H1 (cell line): ENCODE measurements around the gene POLR3A. TPM values are rescaled to one million over a fixed set of nuclear protein-coding genes. Genes with fewer than 3 reads are reported as not detected.

Experiments used
- CTCF ChIA-PET: fragments of 300-600 bp; sonication (Branson Sonifier 250); formaldehyde crosslinking; loops from one replicate; lab custom pipeline; 2021; ENCODE audit not compliant: partially characterized antibody; lab: Charles Lee
- POLR2A ChIA-PET: fragments of 300-600 bp; sonication (Branson Sonifier 250); formaldehyde crosslinking; loops from one replicate; lab custom pipeline; 2021; ENCODE audit warnings: inconsistent platforms; ENCODE audit not compliant: partially characterized antibody; lab: Charles Lee
- DNase-seq, 2 experiments: peaks; one replicate each; pipeline versions ENCODE4 v3.0.0 to v3.0.0-alpha.2; 2010 to 2022; ENCODE audit warnings: low spot score in 2 of 2, low read depth in 1 of 2, mixed read lengths in 1 of 2
- FAIRE-seq: peaks from 2 replicates; lab custom pipeline; 2011; peaks lifted over from hg19 to GRCh38; lab: Jason Lieb, UNC
- H2AFZ ChIP-seq: 2 replicates; pipeline ENCODE4 v1.8.1; 2012; ENCODE audit warnings: low read length, inconsistent platforms
- H2AK5ac ChIP-seq: 2 replicates; pipeline ENCODE4 v1.6.1; 2013; ENCODE audit warnings: low read depth, low read length
- H2BK120ac ChIP-seq: replicated peaks from 2 replicates; pipeline ENCODE3; 2013; ENCODE audit warnings: low read depth, low read length, inconsistent platforms
- H2BK12ac ChIP-seq: 2 replicates; pipeline ENCODE4 v1.6.1; 2013; ENCODE audit warnings: low read depth, low read length
- H2BK15ac ChIP-seq: 2 replicates; pipeline ENCODE4 v1.6.1; 2013; ENCODE audit warnings: low read length
- H2BK20ac ChIP-seq: 2 replicates; pipeline ENCODE4 v1.6.1; 2013; ENCODE audit warnings: low read length
- H2BK5ac ChIP-seq: 2 replicates; pipeline ENCODE4 v1.6.1; 2013; ENCODE audit warnings: low read depth, low read length
- H3K14ac ChIP-seq: 2 replicates; pipeline ENCODE4 v1.6.1; 2013; ENCODE audit warnings: inconsistent platforms; ENCODE audit not compliant: insufficient read length
- H3K18ac ChIP-seq: 2 replicates; pipeline ENCODE4 v1.6.1; 2013; ENCODE audit warnings: low read length; ENCODE audit errors: extremely low read depth
- H3K23ac ChIP-seq: 2 replicates; pipeline ENCODE4 v1.6.1; 2013; ENCODE audit warnings: inconsistent platforms; ENCODE audit not compliant: insufficient read length
- H3K23me2 ChIP-seq: 2 replicates; pipeline ENCODE4 v1.6.1; 2013; ENCODE audit warnings: low read depth, low read length
- H3K27ac ChIP-seq: 2 replicates; pipeline ENCODE4 v1.6.1; 2011; ENCODE audit warnings: low read depth, low read length, inconsistent platforms
- H3K27me3 ChIP-seq, 4 experiments: replicated peaks in 1 of 4; 1 replicate in 1 of 4; 2 replicates in 3 of 4; pipeline versions ENCODE4 v1.6.1 to v1.8.1; 2011 to 2013; ENCODE audit warnings: low read length in 3 of 4, mild to moderate bottlenecking in 3 of 4, inconsistent platforms in 2 of 4, mixed read lengths in 2 of 4, moderate library complexity in 1 of 4; ENCODE audit not compliant: control insufficient read depth in 3 of 4, insufficient read depth in 3 of 4; ENCODE audit errors: extremely low read depth in 1 of 4
- H3K36me3 ChIP-seq, 4 experiments: 2 replicates each; pipeline versions ENCODE4 v1.6.1 to v1.8.1; 2011 to 2013; ENCODE audit warnings: mild to moderate bottlenecking in 4 of 4, low read length in 3 of 4, moderate library complexity in 2 of 4, control low read depth in 1 of 4, inconsistent platforms in 1 of 4; ENCODE audit not compliant: insufficient read depth in 4 of 4, control insufficient read depth in 2 of 4
- H3K4ac ChIP-seq: replicated peaks from 2 replicates; pipeline ENCODE3; 2013; ENCODE audit warnings: low read length, low read depth, mixed read lengths, inconsistent platforms; ENCODE audit not compliant: insufficient read length
- H3K4me1 ChIP-seq, 4 experiments: replicated peaks in 1 of 4; 1 replicate in 1 of 4; 2 replicates in 3 of 4; pipeline versions ENCODE4 v1.6.1 to v1.8.1; 2011 to 2013; ENCODE audit warnings: low read length in 3 of 4, inconsistent platforms in 2 of 4, mixed read lengths in 1 of 4; ENCODE audit not compliant: insufficient read depth in 4 of 4, control insufficient read depth in 3 of 4
- H3K4me2 ChIP-seq, 2 experiments: 2 replicates each; pipeline versions ENCODE4 v1.6.1 to v1.8.1; 2011 to 2013; ENCODE audit warnings: low read depth in 2 of 2, low read length in 2 of 2, control low read depth in 1 of 2, inconsistent platforms in 1 of 2, mild to moderate bottlenecking in 1 of 2; ENCODE audit not compliant: insufficient read depth in 1 of 2
- H3K4me3 ChIP-seq, 4 experiments: fragments of 200-600, 300-600 bp in 1 of 4; sonication (generic), shearing (Covaris generic), sonication (Bioruptor Twin) in 1 of 4; 2 replicates each; pipeline versions ENCODE4 v1.5.1 to v1.8.1; 2011 to 2016; ENCODE audit warnings: low read length in 4 of 4, low read depth in 3 of 4, control low read depth in 2 of 4, inconsistent platforms in 2 of 4, mild to moderate bottlenecking in 2 of 4, mixed read lengths in 1 of 4, moderate library complexity in 1 of 4; ENCODE audit not compliant: insufficient read depth in 2 of 4; ENCODE audit errors: extremely low read depth in 1 of 4
- H3K56ac ChIP-seq: replicated peaks from 2 replicates; pipeline ENCODE3; 2013; ENCODE audit warnings: low read depth, mild to moderate bottlenecking, mixed read lengths, low read length, inconsistent platforms; ENCODE audit not compliant: insufficient read length
- H3K79me1 ChIP-seq: 2 replicates; pipeline ENCODE4 v1.6.1; 2013; ENCODE audit warnings: low read depth, low read length, control low read depth
- H3K79me2 ChIP-seq, 2 experiments: 2 replicates each; pipeline versions ENCODE4 v1.6.1 to v1.8.1; 2012 to 2013; ENCODE audit warnings: low read length in 2 of 2, mild to moderate bottlenecking in 2 of 2, inconsistent platforms in 1 of 2; ENCODE audit not compliant: insufficient read depth in 2 of 2, control insufficient read depth in 1 of 2
- H3K9ac ChIP-seq, 4 experiments: replicated peaks in 1 of 4; 1 replicate in 1 of 4; 2 replicates in 3 of 4; pipeline versions ENCODE4 v1.6.1 to v1.8.1; 2011 to 2013; ENCODE audit warnings: low read depth in 3 of 4, low read length in 3 of 4, control low read depth in 2 of 4, mild to moderate bottlenecking in 2 of 4, moderate library complexity in 2 of 4, inconsistent platforms in 1 of 4; ENCODE audit errors: extremely low read depth in 1 of 4
- H3K9me3 ChIP-seq, 2 experiments: 2 replicates each; pipeline versions ENCODE4 v1.6.1 to v1.8.1; 2012 to 2013; ENCODE audit warnings: mild to moderate bottlenecking in 2 of 2, moderate library complexity in 2 of 2, control low read depth in 1 of 2, inconsistent platforms in 1 of 2, low read depth in 1 of 2, low read length in 1 of 2, mixed read lengths in 1 of 2; ENCODE audit not compliant: insufficient read depth in 2 of 2
- H4K20me1 ChIP-seq, 2 experiments: replicated peaks in 1 of 2; 2 replicates each; pipeline versions ENCODE3 to v1.8.1; 2011 to 2013; ENCODE audit warnings: inconsistent platforms in 2 of 2, low read length in 2 of 2, mild to moderate bottlenecking in 1 of 2; ENCODE audit not compliant: insufficient read depth in 2 of 2, control insufficient read depth in 1 of 2
- H4K5ac ChIP-seq: 2 replicates; pipeline ENCODE4 v1.6.1; 2013; ENCODE audit warnings: low read length, low read depth, mixed read lengths, inconsistent platforms; ENCODE audit not compliant: insufficient read length
- H4K8ac ChIP-seq: 2 replicates; pipeline ENCODE4 v1.8.0; 2013; ENCODE audit warnings: mild to moderate bottlenecking, moderate library complexity, low read length, inconsistent platforms; ENCODE audit not compliant: insufficient read depth; ENCODE audit errors: extremely low read depth
- H4K91ac ChIP-seq: replicated peaks from 2 replicates; pipeline ENCODE3; 2013; ENCODE audit warnings: low read length, mixed read lengths, inconsistent platforms; ENCODE audit not compliant: insufficient read length
- CHD2 ChIP-seq: IDR thresholded peaks from 2 replicates; pipeline ENCODE4 v1.6.1; 2012; ENCODE audit warnings: low read length, improper control_type of control experiment
- CREB1 ChIP-seq: IDR thresholded peaks from 2 replicates; pipeline ENCODE4 v1.6.1; 2012; ENCODE audit warnings: inconsistent platforms
- GTF2F1 ChIP-seq: IDR thresholded peaks from 2 replicates; pipeline ENCODE4 v1.6.1; 2012; ENCODE audit warnings: low read depth, low read length, improper control_type of control experiment, borderline replicate concordance
- NRF1 ChIP-seq: IDR thresholded peaks from 2 replicates; pipeline ENCODE4 v1.6.1; 2011; ENCODE audit warnings: mild to moderate bottlenecking, low read depth, low read length, improper control_type of control experiment
- POU5F1 ChIP-seq: IDR thresholded peaks from 2 replicates; pipeline ENCODE4 v1.6.1; 2011; ENCODE audit warnings: low read depth, mild to moderate bottlenecking, low read length, moderate library complexity
- RFX5 ChIP-seq: IDR thresholded peaks from 2 replicates; pipeline ENCODE4 v1.6.1; 2011; ENCODE audit warnings: low read depth, low read length, improper control_type of control experiment, borderline replicate concordance
- SP2 ChIP-seq: IDR thresholded peaks from 2 replicates; pipeline ENCODE4 v1.6.1; 2012; ENCODE audit warnings: mild to moderate bottlenecking, low read length, inconsistent platforms
- SRF ChIP-seq: IDR thresholded peaks from 2 replicates; pipeline ENCODE4 v1.6.1; 2011; ENCODE audit warnings: mild to moderate bottlenecking, low read depth, low read length, moderate library complexity
- SUZ12 ChIP-seq: fragments of 200-600 bp; sonication (generic); IDR thresholded peaks from 2 replicates; pipeline ENCODE4 v1.6.1; 2012; ENCODE audit warnings: mild to moderate bottlenecking, inconsistent platforms, low read length, moderate library complexity, mixed read lengths
- TEAD4 ChIP-seq: IDR thresholded peaks from 2 replicates; pipeline ENCODE4 v1.6.1; 2012; ENCODE audit warnings: low read depth, low read length, inconsistent platforms, mixed read lengths
- WGBS, 2 experiments: shearing (Covaris generic) in 1 of 2; methylation state at CpG; one replicate each; pipeline versions ENCODE4 v1.1.6 to v1.1.7; 2013 to 2015; ENCODE audit warnings: low lambda C conversion rate in 2 of 2, mixed read lengths in 2 of 2, inconsistent platforms in 1 of 2, low coverage in 1 of 2, missing lambda C conversion rate in 1 of 2; ENCODE audit not compliant: insufficient replicate concordance in 2 of 2, insufficient coverage in 1 of 2, insufficient read length in 1 of 2; ENCODE audit errors: extremely low coverage in 1 of 2, missing lambda C conversion rate in 1 of 2; 5-methylcytosine and 5-hydroxymethylcytosine counted together
- polyA plus RNA-seq, 7 experiments: library from polyadenylated mRNA; depleted of rRNA in 3 of 7; stranded (reverse) in 5 of 7; unstranded in 2 of 7; fragments of >200 nt in 5 of 7; fragments of 200-250 nt in 2 of 7; gene quantifications; 1 replicate in 5 of 7; 2 replicates in 1 of 7; 4 replicates in 1 of 7; pipeline versions ENCODE4 v1.2.1 to v1.2.3, GENCODE V29; 2011 to 2013; ENCODE audit warnings: missing spikeins in 2 of 7, mixed read lengths in 2 of 7
- total RNA-seq: library from RNA; stranded (reverse); fragmentation: NEBNext Ultra II Directional; extraction: Animal tissue kit (Norgen Biotek cat#: 25700); gene quantifications from 2 replicates; pipeline ENCODE4 v1.2.1, GENCODE V29; 2021
- TF ChIP-seq, protein P1 (sequence below): IDR thresholded peaks from 2 replicates; pipeline ENCODE4 v1.6.1; 2012; ENCODE audit warnings: inconsistent platforms

POLR3A gene
- total and polyA plus RNA-seq, 2 of the 8 experiments (the other 6 are each of a cell fraction or from before 2014, with no cell fraction given): 11.3 to 38.6 TPM

- no peak overlapping the region for H2BK120ac ChIP-seq
- H3K9me3 ChIP-seq: no peaks in the 10 kb centered on the region
- TF ChIP-seq SRF (no peak), CHD2 (no peak), RFX5 (no peak), TEAD4 (no peak), SP2 (no peak), SUZ12 (no peak), GTF2F1 (no peak), NRF1 (no peak), POU5F1 (no peak), CREB1 (no peak)
- TF ChIP-seq, protein P1, sequence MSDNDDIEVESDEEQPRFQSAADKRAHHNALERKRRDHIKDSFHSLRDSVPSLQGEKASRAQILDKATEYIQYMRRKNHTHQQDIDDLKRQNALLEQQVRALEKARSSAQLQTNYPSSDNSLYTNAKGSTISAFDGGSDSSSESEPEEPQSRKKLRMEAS: no peak
- no peak overlapping the region for H2AK5ac ChIP-seq
- H3K36me3 ChIP-seq: no peaks in the 10 kb centered on the region
- no peak overlapping the region for H4K5ac ChIP-seq
- no peaks in the 10 kb centered on the region; a peak in 1 of 7 replicates for H3K27me3 ChIP-seq
- H4K20me1 ChIP-seq: no peaks in the 10 kb centered on the region
- H2BK15ac ChIP-seq: no peak overlapping the region
- no peak overlapping the region for H3K27ac ChIP-seq
- H2BK20ac ChIP-seq: no peak overlapping the region
- WGBS, 2 experiments: 81% methylated on average over 2 of the region's 2 CpGs; no CpG with 5 or more reads in 1 of the 2 experiments
- no peak overlapping the region for H3K4me2 ChIP-seq
- no peak overlapping the region for H3K18ac ChIP-seq
- no peaks in the 10 kb centered on the region for H3K79me2 ChIP-seq
- H2BK5ac ChIP-seq: no peak overlapping the region
- no peak for DNase-seq
- no peak overlapping the region for H3K14ac ChIP-seq
- H3K56ac ChIP-seq: no peak overlapping the region
- peaks cover 0 to 4% (median 0%) of the 10 kb centered on the region in 4 experiments; a peak in 2 of 7 replicates for H3K4me1 ChIP-seq
- no peak overlapping the region for H4K8ac ChIP-seq
- H3K4me3 ChIP-seq: no peak overlapping the region
- no peaks in the 10 kb centered on the region for H3K23me2 ChIP-seq
- no peak overlapping the region for H4K91ac ChIP-seq
- FAIRE-seq: no peak
- H2AFZ ChIP-seq: no peak overlapping the region
- no peaks in the 10 kb centered on the region for H3K79me1 ChIP-seq
- H2BK12ac ChIP-seq: no peak overlapping the region
- no peak overlapping the region for H3K9ac ChIP-seq
- no peak overlapping the region for H3K4ac ChIP-seq
- POLR2A ChIA-PET: no interaction called here
- H3K23ac ChIP-seq: no peak overlapping the region
- CTCF ChIA-PET: interaction anchor here (1.0 kb wide), 1 partner anchor 43 kb away, joined by 4 read pairs; no protein-coding TSS in a partner anchor
These were observed 36.3 kb upstream of the POLR3A start for GRCh38 chr10:78065611-78066010.
